K562 (cell line): ENCODE data around the gene ABHD16A. TPM values are rescaled to one million over a fixed set of nuclear protein-coding genes. Genes with fewer than 3 reads are reported as not detected.

Experiments used
- CBFA2T2 ChIP-seq: fragments of 450-650 bp; conservative IDR thresholded peaks from 2 replicates; pipeline ENCODE4 v1.6.1; 2017; ENCODE audit warnings: mild to moderate bottlenecking
- CSDE1 ChIP-seq, 2 experiments: fragments of 450-650 bp; IDR thresholded peaks; 2 replicates each; pipeline ENCODE4 v1.6.1; 2016; ENCODE audit warnings: mild to moderate bottlenecking in 1 of 2
- HNRNPH1 ChIP-seq: fragments of 200-400 bp; formaldehyde crosslinking; optimal IDR thresholded peaks from 2 replicates; pipeline ENCODE3; 2017; ENCODE audit warnings: low read depth, mild to moderate bottlenecking, low read length, moderate library complexity
- MECOM ChIP-seq: fragments of 250-450 bp; sonication (Bioruptor Pico); IDR thresholded peaks from 2 replicates; pipeline ENCODE4 v1.8.0; 2022; ENCODE audit warnings: inconsistent platforms
- XRCC5 ChIP-seq: fragments of 200-400 bp; formaldehyde crosslinking; IDR thresholded peaks from 2 replicates; pipeline ENCODE4 v1.6.1; 2017; ENCODE audit warnings: low read depth, mild to moderate bottlenecking, low read length
- ZNF445 ChIP-seq: fragments of 250-450 bp; sonication (Bioruptor Pico); IDR thresholded peaks from 2 replicates; pipeline ENCODE4 v1.4.0; 2020; ENCODE audit warnings: low read depth, mild to moderate bottlenecking, moderate library complexity
- polyA plus RNA-seq, 8 experiments: library from polyadenylated mRNA; depleted of rRNA in 4 of 8; stranded (reverse) in 5 of 8; unstranded in 3 of 8; fragments of >200 nt; fragmentation: Nextera tagmentation in 2 of 8; fragmentation: Illumina TruSeq in 1 of 8; extraction: Ambion mirVana in 2 of 8; extraction: Trizol in 1 of 8; gene quantifications; 2 replicates each; pipeline versions ENCODE4 v1.2.1 to v1.2.3, GENCODE V29; 2011 to 2014; ENCODE audit warnings: inconsistent platforms in 1 of 8, missing spikeins in 1 of 8
- total RNA-seq, 7 experiments: library from RNA; depleted of rRNA in 6 of 7; stranded (reverse); fragments of >200 nt in 6 of 7; fragmentation: Illumina TruSeq in 2 of 7; extraction: Trizol in 2 of 7; gene quantifications; 2 replicates each; pipeline versions ENCODE4 v1.2.1 to v1.2.3, GENCODE V29; 2011 to 2021; ENCODE audit warnings: low replicate concordance in 1 of 7
- TF ChIP-seq, protein P1 (sequence below): sonication (generic); formaldehyde crosslinking; IDR thresholded peaks from 2 replicates; pipeline ENCODE4 v1.8.0; 2023; ENCODE audit warnings: mild to moderate bottlenecking, missing genetic modification reagents
- TF ChIP-seq, protein P2 (sequence below): sonication (generic); formaldehyde crosslinking; IDR thresholded peaks from 2 replicates; pipeline ENCODE4 v1.8.1; 2023; ENCODE audit warnings: missing genetic modification reagents, mild to moderate bottlenecking, borderline replicate concordance
- TF ChIP-seq, protein P3 (sequence below): fragments of 450-650 bp; IDR thresholded peaks from 2 replicates; pipeline ENCODE4 v1.6.1; 2016; ENCODE audit warnings: mild to moderate bottlenecking
- TF ChIP-seq, protein P4 (sequence below): fragments of 450-650 bp; formaldehyde crosslinking; IDR thresholded peaks from 2 replicates; pipeline ENCODE4 v1.4.0; 2022; ENCODE audit warnings: missing genetic modification characterization
- TF ChIP-seq, protein P5 (sequence below): fragments of 250-450 bp; sonication (Bioruptor Pico); IDR thresholded peaks from 2 replicates; pipeline ENCODE4 v1.5.0; 2022; ENCODE audit warnings: mild to moderate bottlenecking

ABHD16A gene
- total and polyA plus RNA-seq, 9 of the 15 experiments (the other 6 are each of a cell fraction or from before 2014, with no cell fraction given): 25.8 to 120 (median 81.6) TPM

DNA sequence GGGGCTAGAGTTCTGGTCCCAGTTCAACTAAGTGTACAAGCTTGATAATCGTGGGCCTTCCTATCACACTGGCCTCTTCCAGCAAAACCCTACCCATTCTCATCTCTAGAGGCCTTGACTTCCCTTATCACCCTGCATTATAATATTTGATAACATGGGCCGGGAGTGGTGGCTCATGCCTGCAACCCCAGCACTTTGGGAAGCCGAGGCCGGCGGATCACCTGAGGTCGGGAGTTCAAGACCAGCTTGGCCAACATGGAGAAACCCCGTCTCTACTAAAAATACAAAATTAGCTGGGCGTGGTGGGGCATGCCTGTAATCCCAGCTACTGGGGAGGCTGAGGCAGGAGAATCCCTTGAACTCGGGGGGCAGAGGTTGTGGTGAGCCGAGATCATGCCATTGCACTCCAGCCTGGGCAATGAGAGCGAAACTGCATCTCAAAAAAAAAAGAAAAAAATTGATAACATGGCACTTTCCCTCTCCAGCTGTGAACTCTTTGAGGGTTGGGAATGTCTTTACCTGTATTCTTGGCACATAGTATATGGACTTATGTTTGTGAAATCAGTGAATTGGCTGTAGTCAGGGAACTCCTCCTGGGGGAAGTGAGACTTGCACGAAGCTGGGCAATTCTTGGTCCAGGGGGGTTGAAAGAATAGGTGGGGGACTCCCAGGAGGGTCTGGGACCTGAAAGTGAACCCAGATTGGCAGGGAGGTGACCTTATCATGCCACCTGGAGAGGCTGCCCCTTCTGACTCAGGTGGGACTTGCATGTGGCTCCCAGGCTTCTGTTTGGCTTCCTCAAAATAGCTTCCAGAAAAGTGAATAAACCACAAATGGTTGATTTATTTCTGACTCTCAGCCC lies 41.6 kb downstream of the ABHD16A start (continued):
- TF ChIP-seq, protein P1, sequence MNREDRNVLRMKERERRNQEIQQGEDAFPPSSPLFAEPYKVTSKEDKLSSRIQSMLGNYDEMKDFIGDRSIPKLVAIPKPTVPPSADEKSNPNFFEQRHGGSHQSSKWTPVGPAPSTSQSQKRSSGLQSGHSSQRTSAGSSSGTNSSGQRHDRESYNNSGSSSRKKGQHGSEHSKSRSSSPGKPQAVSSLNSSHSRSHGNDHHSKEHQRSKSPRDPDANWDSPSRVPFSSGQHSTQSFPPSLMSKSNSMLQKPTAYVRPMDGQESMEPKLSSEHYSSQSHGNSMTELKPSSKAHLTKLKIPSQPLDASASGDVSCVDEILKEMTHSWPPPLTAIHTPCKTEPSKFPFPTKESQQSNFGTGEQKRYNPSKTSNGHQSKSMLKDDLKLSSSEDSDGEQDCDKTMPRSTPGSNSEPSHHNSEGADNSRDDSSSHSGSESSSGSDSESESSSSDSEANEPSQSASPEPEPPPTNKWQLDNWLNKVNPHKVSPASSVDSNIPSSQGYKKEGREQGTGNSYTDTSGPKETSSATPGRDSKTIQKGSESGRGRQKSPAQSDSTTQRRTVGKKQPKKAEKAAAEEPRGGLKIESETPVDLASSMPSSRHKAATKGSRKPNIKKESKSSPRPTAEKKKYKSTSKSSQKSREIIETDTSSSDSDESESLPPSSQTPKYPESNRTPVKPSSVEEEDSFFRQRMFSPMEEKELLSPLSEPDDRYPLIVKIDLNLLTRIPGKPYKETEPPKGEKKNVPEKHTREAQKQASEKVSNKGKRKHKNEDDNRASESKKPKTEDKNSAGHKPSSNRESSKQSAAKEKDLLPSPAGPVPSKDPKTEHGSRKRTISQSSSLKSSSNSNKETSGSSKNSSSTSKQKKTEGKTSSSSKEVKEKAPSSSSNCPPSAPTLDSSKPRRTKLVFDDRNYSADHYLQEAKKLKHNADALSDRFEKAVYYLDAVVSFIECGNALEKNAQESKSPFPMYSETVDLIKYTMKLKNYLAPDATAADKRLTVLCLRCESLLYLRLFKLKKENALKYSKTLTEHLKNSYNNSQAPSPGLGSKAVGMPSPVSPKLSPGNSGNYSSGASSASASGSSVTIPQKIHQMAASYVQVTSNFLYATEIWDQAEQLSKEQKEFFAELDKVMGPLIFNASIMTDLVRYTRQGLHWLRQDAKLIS (CRISPR knock-in tag): no peak
- TF ChIP-seq CSDE1 (IDR thresholded peaks at IDR 0.05): 0 out of 4 replicates have a peak, but pooled peaks of 1 of the 2 experiments have one; percentile 25
- TF ChIP-seq MECOM: no peak
- TF ChIP-seq, protein P2, sequence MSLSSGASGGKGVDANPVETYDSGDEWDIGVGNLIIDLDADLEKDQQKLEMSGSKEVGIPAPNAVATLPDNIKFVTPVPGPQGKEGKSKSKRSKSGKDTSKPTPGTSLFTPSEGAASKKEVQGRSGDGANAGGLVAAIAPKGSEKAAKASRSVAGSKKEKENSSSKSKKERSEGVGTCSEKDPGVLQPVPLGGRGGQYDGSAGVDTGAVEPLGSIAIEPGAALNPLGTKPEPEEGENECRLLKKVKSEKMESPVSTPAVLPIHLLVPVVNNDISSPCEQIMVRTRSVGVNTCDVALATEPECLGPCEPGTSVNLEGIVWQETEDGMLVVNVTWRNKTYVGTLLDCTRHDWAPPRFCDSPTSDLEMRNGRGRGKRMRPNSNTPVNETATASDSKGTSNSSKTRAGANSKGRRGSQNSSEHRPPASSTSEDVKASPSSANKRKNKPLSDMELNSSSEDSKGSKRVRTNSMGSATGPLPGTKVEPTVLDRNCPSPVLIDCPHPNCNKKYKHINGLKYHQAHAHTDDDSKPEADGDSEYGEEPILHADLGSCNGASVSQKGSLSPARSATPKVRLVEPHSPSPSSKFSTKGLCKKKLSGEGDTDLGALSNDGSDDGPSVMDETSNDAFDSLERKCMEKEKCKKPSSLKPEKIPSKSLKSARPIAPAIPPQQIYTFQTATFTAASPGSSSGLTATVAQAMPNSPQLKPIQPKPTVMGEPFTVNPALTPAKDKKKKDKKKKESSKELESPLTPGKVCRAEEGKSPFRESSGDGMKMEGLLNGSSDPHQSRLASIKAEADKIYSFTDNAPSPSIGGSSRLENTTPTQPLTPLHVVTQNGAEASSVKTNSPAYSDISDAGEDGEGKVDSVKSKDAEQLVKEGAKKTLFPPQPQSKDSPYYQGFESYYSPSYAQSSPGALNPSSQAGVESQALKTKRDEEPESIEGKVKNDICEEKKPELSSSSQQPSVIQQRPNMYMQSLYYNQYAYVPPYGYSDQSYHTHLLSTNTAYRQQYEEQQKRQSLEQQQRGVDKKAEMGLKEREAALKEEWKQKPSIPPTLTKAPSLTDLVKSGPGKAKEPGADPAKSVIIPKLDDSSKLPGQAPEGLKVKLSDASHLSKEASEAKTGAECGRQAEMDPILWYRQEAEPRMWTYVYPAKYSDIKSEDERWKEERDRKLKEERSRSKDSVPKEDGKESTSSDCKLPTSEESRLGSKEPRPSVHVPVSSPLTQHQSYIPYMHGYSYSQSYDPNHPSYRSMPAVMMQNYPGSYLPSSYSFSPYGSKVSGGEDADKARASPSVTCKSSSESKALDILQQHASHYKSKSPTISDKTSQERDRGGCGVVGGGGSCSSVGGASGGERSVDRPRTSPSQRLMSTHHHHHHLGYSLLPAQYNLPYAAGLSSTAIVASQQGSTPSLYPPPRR: no peak
- no peak for TF ChIP-seq HNRNPH1
- TF ChIP-seq, protein P3, sequence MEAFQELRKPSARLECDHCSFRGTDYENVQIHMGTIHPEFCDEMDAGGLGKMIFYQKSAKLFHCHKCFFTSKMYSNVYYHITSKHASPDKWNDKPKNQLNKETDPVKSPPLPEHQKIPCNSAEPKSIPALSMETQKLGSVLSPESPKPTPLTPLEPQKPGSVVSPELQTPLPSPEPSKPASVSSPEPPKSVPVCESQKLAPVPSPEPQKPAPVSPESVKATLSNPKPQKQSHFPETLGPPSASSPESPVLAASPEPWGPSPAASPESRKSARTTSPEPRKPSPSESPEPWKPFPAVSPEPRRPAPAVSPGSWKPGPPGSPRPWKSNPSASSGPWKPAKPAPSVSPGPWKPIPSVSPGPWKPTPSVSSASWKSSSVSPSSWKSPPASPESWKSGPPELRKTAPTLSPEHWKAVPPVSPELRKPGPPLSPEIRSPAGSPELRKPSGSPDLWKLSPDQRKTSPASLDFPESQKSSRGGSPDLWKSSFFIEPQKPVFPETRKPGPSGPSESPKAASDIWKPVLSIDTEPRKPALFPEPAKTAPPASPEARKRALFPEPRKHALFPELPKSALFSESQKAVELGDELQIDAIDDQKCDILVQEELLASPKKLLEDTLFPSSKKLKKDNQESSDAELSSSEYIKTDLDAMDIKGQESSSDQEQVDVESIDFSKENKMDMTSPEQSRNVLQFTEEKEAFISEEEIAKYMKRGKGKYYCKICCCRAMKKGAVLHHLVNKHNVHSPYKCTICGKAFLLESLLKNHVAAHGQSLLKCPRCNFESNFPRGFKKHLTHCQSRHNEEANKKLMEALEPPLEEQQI: no peak
- no peak for TF ChIP-seq XRCC5
- TF ChIP-seq, protein P4, sequence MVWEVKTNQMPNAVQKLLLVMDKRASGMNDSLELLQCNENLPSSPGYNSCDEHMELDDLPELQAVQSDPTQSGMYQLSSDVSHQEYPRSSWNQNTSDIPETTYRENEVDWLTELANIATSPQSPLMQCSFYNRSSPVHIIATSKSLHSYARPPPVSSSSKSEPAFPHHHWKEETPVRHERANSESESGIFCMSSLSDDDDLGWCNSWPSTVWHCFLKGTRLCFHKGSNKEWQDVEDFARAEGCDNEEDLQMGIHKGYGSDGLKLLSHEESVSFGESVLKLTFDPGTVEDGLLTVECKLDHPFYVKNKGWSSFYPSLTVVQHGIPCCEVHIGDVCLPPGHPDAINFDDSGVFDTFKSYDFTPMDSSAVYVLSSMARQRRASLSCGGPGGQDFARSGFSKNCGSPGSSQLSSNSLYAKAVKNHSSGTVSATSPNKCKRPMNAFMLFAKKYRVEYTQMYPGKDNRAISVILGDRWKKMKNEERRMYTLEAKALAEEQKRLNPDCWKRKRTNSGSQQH (CRISPR knock-in tag): no peak
- no peak for TF ChIP-seq CBFA2T2
- TF ChIP-seq, protein P5, sequence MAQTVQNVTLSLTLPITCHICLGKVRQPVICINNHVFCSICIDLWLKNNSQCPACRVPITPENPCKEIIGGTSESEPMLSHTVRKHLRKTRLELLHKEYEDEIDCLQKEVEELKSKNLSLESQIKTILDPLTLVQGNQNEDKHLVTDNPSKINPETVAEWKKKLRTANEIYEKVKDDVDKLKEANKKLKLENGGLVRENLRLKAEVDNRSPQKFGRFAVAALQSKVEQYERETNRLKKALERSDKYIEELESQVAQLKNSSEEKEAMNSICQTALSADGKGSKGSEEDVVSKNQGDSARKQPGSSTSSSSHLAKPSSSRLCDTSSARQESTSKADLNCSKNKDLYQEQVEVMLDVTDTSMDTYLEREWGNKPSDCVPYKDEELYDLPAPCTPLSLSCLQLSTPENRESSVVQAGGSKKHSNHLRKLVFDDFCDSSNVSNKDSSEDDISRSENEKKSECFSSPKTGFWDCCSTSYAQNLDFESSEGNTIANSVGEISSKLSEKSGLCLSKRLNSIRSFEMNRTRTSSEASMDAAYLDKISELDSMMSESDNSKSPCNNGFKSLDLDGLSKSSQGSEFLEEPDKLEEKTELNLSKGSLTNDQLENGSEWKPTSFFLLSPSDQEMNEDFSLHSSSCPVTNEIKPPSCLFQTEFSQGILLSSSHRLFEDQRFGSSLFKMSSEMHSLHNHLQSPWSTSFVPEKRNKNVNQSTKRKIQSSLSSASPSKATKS (CRISPR knock-in tag): no peak
- no peak for TF ChIP-seq ZNF445 (CRISPR knock-in tag)
